ENCODE data around the gene PLPP3. TPM values are rescaled to one million over a fixed set of nuclear protein-coding genes. Genes with fewer than 3 reads are reported as not detected.

PLPP3 gene
- total and polyA plus RNA-seq, 2 of the 8 experiments (the other 6 are each of a cell fraction or from before 2014, with no cell fraction given) = 33.2 to 42.0 TPM

- no peak for DNase-seq (ENCODE audit: low read depth in 1 of 2, low spot score in 2 of 2)
- no peak overlapping the region for H2BK120ac ChIP-seq (replicated peaks; ENCODE audit: low read depth, low read length)
- no peak overlapping the region for H3K23ac ChIP-seq (ENCODE audit: insufficient read length)
- peaks cover 0 to 6% (median 4%) of the 10 kb centered on the region in 4 experiments; a peak in 5 of 7 replicates for H3K4me1 ChIP-seq (replicated peaks in 1 of 4; ENCODE audit: control insufficient read depth in 3 of 4, insufficient read depth in 4 of 4, low read length in 3 of 4)
- H4K20me1 ChIP-seq (replicated peaks in 1 of 2; ENCODE audit: control insufficient read depth in 1 of 2, insufficient read depth in 2 of 2, low read length in 2 of 2) = peaks cover 0 to 2% of the 10 kb centered on the region in 2 experiments
- no peak overlapping the region for H4K5ac ChIP-seq (ENCODE audit: insufficient read length, low read depth, low read length)
- no peak for FAIRE-seq
- H3K9me3 ChIP-seq (ENCODE audit: insufficient read depth in 2 of 2, low read depth in 1 of 2, low read length in 1 of 2) = no peaks in the 10 kb centered on the region
- H3K4me2 ChIP-seq (ENCODE audit: insufficient read depth in 1 of 2, low read depth in 2 of 2, low read length in 2 of 2) = no peak overlapping the region
- no peak overlapping the region for H3K4ac ChIP-seq (replicated peaks; ENCODE audit: insufficient read length, low read depth, low read length)
- H4K8ac ChIP-seq (ENCODE audit: extremely low read depth, insufficient read depth, low read length) = no peak overlapping the region
- 79% methylated on average over 5 of the region's 5 CpGs; no CpG with 5 or more reads in 1 of the 2 experiments for WGBS, 2 experiments (ENCODE audit: extremely low coverage in 1 of 2, insufficient coverage in 1 of 2, insufficient read length in 1 of 2, insufficient replicate concordance in 2 of 2, low coverage in 1 of 2, low lambda C conversion rate in 2 of 2, missing lambda C conversion rate in 1 of 2)
- no peak overlapping the region for H3K56ac ChIP-seq (replicated peaks; ENCODE audit: insufficient read length, low read depth, low read length)
- peaks cover 7% of the 10 kb centered on the region; the same call in 1 of the 2 replicates for H3K79me1 ChIP-seq (ENCODE audit: low read depth, low read length)
- no peak overlapping the region for H2BK12ac ChIP-seq (ENCODE audit: low read depth, low read length)
- no peak overlapping the region for H4K91ac ChIP-seq (replicated peaks; ENCODE audit: insufficient read length, low read length)
- H3K23me2 ChIP-seq (ENCODE audit: low read depth, low read length) = no peaks in the 10 kb centered on the region; the same call in 1 of the 2 replicates
- H2BK5ac ChIP-seq (ENCODE audit: low read depth, low read length) = no peak overlapping the region
- H2AFZ ChIP-seq (ENCODE audit: low read length) = no peak overlapping the region
- no peak overlapping the region for H3K4me3 ChIP-seq (ENCODE audit: extremely low read depth in 1 of 4, insufficient read depth in 2 of 4, low read depth in 3 of 4, low read length in 4 of 4)
- H3K9ac ChIP-seq (replicated peaks in 1 of 4; ENCODE audit: extremely low read depth in 1 of 4, low read depth in 3 of 4, low read length in 3 of 4) = no peak overlapping the region; a peak in 1 of 7 replicates
- no peak overlapping the region for H3K14ac ChIP-seq (ENCODE audit: insufficient read length)
- POLR2A ChIA-PET (ENCODE audit: partially characterized antibody) = interaction anchor here (0.9 to 1.4 kb wide), 5 partner anchors 11 to 87 kb away, joined by 3 to 4 read pairs (median 3); no protein-coding TSS in a partner anchor
- H2BK20ac ChIP-seq (ENCODE audit: low read length) = no peak overlapping the region
- H2BK15ac ChIP-seq (ENCODE audit: low read length) = no peak overlapping the region
- CTCF ChIA-PET (ENCODE audit: partially characterized antibody) = interaction anchor here (1.0 to 1.8 kb wide), 6 partner anchors 26 to 87 kb away, joined by 3 to 10 read pairs (median 4); no protein-coding TSS in a partner anchor
- peaks cover 0 to 4% of the 10 kb centered on the region in 2 experiments; a peak in 1 of 4 replicates for H3K79me2 ChIP-seq (ENCODE audit: control insufficient read depth in 1 of 2, insufficient read depth in 2 of 2, low read length in 2 of 2)
- no peaks in the 10 kb centered on the region for H3K27me3 ChIP-seq (replicated peaks in 1 of 4; ENCODE audit: control insufficient read depth in 3 of 4, extremely low read depth in 1 of 4, insufficient read depth in 3 of 4, low read length in 3 of 4)
- H3K18ac ChIP-seq (ENCODE audit: extremely low read depth, low read length) = no peak overlapping the region
- H2AK5ac ChIP-seq (ENCODE audit: low read depth, low read length) = no peak overlapping the region
- no peak overlapping the region for H3K27ac ChIP-seq (ENCODE audit: low read depth, low read length)
- peaks cover 14 to 48% (median 17%) of the 10 kb centered on the region in 4 experiments for H3K36me3 ChIP-seq (ENCODE audit: control insufficient read depth in 2 of 4, insufficient read depth in 4 of 4, low read length in 3 of 4)
- TF ChIP-seq TBP (IDR thresholded peaks at IDR 0.05; ENCODE audit: low read depth, low read length) (no peak), CREB1 (IDR thresholded peaks at IDR 0.05) (no peak), GTF2F1 (IDR thresholded peaks at IDR 0.05; ENCODE audit: borderline replicate concordance, low read depth, low read length) (no peak), JUND (IDR thresholded peaks at IDR 0.05; ENCODE audit: low read length) (no peak), CTCF (IDR thresholded peaks at IDR 0.05; ENCODE audit: control extremely low read depth in 1 of 3, insufficient read depth in 1 of 3, low read depth in 1 of 3, low read length in 3 of 3) (no peak), EZH2 (IDR thresholded peaks at IDR 0.05; ENCODE audit: low read depth, low read length, severe bottlenecking) (no peak)
Observed at GRCh38 chr1:56494306-56494705, 85.1 kb downstream of the PLPP3 start.

Measured in H1 (cell line).